GM23338 (cell line): ENCODE results near the gene TOE1. TPM values are rescaled to one million over a fixed set of nuclear protein-coding genes. Genes with fewer than 3 reads are reported as not detected.

ENCODE experiments used
- polyA plus RNA-seq: library from polyadenylated mRNA; unstranded; fragments of >200 nt; fragmentation: Nextera tagmentation; extraction: Ambion mirVana; gene quantifications from 2 replicates; pipeline ENCODE4 v1.2.1, GENCODE V29; 2016
- total RNA-seq: library from RNA; depleted of rRNA; stranded (reverse); fragments of >200 nt; shearing (Covaris generic); gene quantifications from 2 replicates; pipeline ENCODE4 v1.2.3, GENCODE V29; 2014; rRNA removed

Gene TOE1
- total and polyA plus RNA-seq, 2 experiments from 2014 or later, result 9.1 to 18.4 TPM

Other genes starting within 250 kb of the TOE1 start
- 2.6 and 3.6 TPM in 2 replicates for gene ZSWIM5, start 133.6 kb upstream of the TOE1 start, total RNA-seq
- gene ZSWIM5, start 133.6 kb upstream of the TOE1 start, polyA plus RNA-seq, result 0.49 and 0.65 TPM in 2 replicates
- 60.7 and 82.1 TPM in 2 replicates for gene HPDL, start 13.3 kb upstream of the TOE1 start, total RNA-seq
- gene HPDL, start 13.3 kb upstream of the TOE1 start, polyA plus RNA-seq, result 36.5 and 39.6 TPM in 2 replicates
- gene MUTYH, start 270 bp downstream of the TOE1 start, total RNA-seq, result 63.6 and 67.4 TPM in 2 replicates
- 47.9 and 52.8 TPM in 2 replicates for gene MUTYH, start 270 bp downstream of the TOE1 start, polyA plus RNA-seq
- 11.4 and 14.0 TPM in 2 replicates for gene TESK2, start 151.0 kb downstream of the TOE1 start, total RNA-seq
- 5.2 and 6.0 TPM in 2 replicates for gene TESK2, start 151.0 kb downstream of the TOE1 start, polyA plus RNA-seq
- gene CCDC163, start 159.9 kb downstream of the TOE1 start, total RNA-seq, result 1.2 and 1.6 TPM in 2 replicates
- gene CCDC163, start 159.9 kb downstream of the TOE1 start, polyA plus RNA-seq, result 4.5 and 4.6 TPM in 2 replicates
- gene MMACHC, start 160.1 kb downstream of the TOE1 start, total RNA-seq, result 3.0 and 3.7 TPM in 2 replicates
- gene MMACHC, start 160.1 kb downstream of the TOE1 start, polyA plus RNA-seq, result 4.6 and 4.9 TPM in 2 replicates
- gene PRDX1, start 181.7 kb downstream of the TOE1 start, total RNA-seq, result 1,070 and 1,109 TPM in 2 replicates
- 2,149 and 2,351 TPM in 2 replicates for gene PRDX1, start 181.7 kb downstream of the TOE1 start, polyA plus RNA-seq
- 172 and 186 TPM in 2 replicates for gene AKR1A1, start 210.7 kb downstream of the TOE1 start, total RNA-seq
- 275 and 293 TPM in 2 replicates for gene AKR1A1, start 210.7 kb downstream of the TOE1 start, polyA plus RNA-seq
- 254 and 294 TPM in 2 replicates for gene NASP, start 243.9 kb downstream of the TOE1 start, total RNA-seq
- 1,008 and 1,039 TPM in 2 replicates for gene NASP, start 243.9 kb downstream of the TOE1 start, polyA plus RNA-seq